Articular chondrocyte of knee joint (primary cell): ENCODE results near the gene LHCGR. TPM values are rescaled to one million over a fixed set of nuclear protein-coding genes. Genes with fewer than 3 reads are reported as not detected.

ENCODE experiments used
- small RNA-seq: library from RNA; depleted of rRNA; stranded (forward); fragments of <200 nt; gene quantifications from one replicate; pipeline ENCODE3, GENCODE V24; 2012
- total RNA-seq: library from RNA; depleted of rRNA; stranded (reverse); fragments of >200 nt; gene quantifications from 2 replicates; pipeline ENCODE4 v1.2.3, GENCODE V29; 2012

The LHCGR gene
- total RNA-seq = 0.32 and 0.39 TPM in 2 replicates

DNA sequence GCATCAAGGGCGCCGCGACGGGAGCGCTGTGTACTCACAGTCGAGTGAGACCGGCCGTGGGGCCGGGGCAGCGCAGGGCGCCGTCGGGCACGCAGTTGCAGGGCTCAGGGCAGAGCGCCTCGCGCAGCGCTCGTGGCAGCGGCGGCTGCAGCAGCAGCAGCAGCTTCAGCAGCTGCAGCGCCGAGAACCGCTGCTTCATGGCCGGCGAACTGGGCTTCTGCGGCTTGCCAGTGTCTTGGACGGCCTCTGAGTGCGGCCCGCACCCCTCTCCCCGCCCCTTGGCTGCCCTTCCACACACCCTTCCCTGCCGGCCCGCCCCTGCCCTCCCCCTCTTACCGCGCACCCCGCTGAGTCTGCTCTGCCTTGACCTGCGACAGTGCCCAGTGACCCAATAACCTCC lies at the start of gene LHCGR:
Gene LHCGR (minus strand): TSS at position 252 of the 400 bp plus-strand sequence. CDS start 53 bp downstream, at position 199.

Small RNA genes within 50 kb of the gene (small RNA-seq; reads per million reads assigned to genes)
- not detected for gene ELOBP3

Other genes starting within 250 kb of the LHCGR start
- gene STON1, start 225.6 kb downstream of the LHCGR start, total RNA-seq = 26.8 and 32.1 TPM in 2 replicates
- 4.6 TPM in 1 of 2 replicates, not detected in the other for gene GTF2A1L, start 137.9 kb downstream of the LHCGR start, total RNA-seq